Middle frontal gyrus (tissue), 1 donor: ENCODE data around the gene KRTAP5-8.
"Not testable (repeated sequence)": the region's sequence is repeated elsewhere in the genome, so short reads cannot be mapped to it uniquely, and the experiment has no call there.

ENCODE experiments used
- DNase-seq: peaks from one replicate; pipeline ENCODE4 v3.0.0-alpha.2; 2015; ENCODE audit warnings: low spot score; ENCODE audit errors: extremely low spot score

The KRTAP5-8 gene, protein sequence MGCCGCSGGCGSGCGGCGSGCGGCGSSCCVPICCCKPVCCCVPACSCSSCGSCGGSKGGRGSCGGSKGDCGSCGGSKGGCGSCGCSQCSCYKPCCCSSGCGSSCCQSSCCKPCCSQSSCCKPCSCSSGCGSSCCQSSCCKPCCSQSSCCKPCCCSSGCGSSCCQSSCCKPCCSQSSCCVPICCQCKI

DNA sequence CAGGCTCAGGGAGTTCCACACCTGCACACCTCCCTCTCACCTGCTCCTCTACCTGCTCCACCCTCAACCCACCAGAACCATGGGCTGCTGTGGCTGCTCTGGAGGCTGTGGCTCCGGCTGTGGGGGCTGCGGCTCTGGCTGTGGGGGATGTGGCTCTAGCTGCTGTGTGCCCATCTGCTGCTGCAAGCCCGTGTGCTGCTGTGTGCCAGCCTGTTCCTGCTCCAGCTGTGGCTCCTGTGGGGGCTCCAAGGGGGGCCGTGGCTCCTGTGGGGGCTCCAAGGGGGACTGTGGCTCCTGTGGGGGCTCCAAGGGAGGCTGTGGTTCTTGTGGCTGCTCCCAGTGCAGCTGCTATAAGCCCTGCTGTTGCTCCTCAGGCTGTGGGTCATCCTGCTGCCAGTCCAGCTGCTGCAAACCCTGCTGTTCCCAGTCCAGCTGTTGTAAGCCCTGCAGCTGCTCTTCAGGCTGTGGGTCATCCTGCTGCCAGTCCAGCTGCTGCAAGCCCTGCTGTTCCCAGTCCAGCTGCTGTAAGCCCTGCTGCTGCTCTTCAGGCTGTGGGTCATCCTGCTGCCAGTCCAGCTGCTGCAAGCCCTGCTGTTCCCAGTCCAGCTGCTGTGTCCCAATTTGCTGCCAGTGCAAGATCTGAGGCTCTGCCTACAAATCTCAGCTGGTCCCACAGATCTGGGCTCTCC, at the start of gene KRTAP5-8:
TSS of gene KRTAP5-8 (plus strand) at position 49 of the 689 bp plus-strand sequence. CDS start at position 80, 31 bp downstream.
- DNase-seq: not testable (repeated sequence)

DNA sequence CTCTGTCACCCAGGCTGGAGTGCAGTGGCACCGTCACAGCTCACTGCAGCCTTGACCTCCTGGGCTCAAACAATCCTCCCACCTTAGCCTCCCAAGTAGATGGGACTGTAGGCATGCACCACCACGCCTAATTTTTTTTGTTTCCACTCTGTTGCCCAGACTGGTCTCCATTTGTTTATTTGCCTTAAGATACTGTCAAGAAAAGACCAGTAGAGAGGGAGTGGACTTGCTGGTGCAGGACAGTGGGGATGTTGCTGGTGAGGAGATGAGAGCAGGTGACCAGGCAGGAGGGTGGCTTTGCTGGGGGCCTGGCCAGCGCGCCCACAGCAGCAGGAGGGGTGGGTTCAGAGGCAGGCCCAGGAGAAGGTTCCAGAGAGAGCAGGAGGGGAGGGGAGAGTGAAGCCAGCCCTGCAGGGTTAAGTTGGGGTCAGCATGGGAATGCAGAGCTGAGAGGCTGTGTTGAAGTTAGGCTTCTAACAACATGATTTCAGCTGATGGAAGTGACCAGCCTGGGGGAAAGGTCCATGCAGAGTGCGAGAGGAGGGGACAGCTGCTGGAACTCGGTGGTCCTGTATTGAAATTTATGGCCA, 49.0 kb upstream of the KRTAP5-8 start:
- no peak for DNase-seq

DNA sequence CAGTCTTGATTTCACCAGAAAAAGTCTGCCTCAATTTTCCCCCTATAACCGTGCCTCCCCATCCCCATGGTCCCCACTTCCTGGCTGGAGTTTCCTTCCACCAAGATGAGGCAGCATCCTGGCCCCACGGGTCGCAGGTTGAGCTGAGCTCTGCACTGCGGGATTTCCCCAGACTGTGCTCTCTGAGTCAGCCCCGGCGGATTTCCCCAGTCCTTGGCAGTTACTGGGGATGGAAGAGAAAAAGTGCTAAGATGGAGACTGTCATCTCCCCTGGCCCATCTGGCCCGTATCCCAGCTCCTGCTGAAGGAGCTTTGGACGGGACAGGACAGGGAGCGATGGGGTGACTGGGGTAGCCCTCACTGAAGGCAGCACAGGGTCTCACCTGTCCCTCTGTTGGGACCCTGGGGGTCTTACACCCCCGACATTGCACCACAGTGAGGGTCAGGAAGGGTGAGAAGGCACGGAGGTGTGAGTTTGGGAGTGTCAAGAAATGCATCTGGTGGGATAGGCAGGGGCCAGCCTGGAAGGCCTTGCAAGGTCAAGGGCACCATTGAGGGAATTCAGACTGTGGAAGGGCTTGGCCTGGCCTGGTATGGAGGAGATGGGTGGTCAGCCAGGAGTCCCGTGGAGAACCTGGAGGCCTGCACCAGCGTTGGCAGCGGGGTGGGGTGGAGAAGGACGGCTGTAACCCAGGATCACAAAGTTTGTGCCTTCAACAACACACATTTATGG, 48.3 kb upstream of the KRTAP5-8 start:
- no peak for DNase-seq

DNA sequence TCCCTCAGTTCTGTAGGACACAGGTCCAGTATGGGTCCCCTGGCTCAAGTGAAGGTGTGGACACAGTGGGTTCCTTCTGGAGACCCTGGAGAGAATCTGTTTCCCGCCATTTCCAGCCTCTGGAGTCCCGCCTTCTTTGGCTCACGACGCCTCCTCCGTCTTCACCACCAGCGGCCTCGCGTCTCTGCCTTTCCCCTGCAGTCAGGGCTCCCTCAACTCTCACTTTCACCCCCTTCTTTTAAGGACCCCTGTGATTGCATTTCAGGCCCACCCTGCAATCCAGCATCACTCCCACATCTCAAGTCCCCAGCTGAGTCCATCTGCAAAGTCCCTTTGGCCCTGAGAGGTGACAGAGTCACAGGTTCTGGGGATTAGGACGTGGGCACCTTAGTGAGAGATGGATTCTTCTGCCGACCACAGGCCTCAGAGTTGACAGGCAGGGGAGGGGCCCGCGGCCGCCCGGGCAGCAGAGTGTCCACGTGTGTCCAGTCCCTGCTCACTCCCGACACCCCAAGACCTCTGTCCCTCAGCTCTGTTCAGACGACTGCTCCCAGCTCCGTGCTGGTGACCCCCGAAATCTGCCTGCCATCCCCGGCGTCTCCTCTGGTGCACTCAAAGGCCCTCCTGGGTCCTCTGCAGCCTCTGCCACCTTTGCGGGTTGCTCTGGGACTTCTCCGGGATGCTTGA, 47.6 kb upstream of the KRTAP5-8 start:
- no peak for DNase-seq

DNA sequence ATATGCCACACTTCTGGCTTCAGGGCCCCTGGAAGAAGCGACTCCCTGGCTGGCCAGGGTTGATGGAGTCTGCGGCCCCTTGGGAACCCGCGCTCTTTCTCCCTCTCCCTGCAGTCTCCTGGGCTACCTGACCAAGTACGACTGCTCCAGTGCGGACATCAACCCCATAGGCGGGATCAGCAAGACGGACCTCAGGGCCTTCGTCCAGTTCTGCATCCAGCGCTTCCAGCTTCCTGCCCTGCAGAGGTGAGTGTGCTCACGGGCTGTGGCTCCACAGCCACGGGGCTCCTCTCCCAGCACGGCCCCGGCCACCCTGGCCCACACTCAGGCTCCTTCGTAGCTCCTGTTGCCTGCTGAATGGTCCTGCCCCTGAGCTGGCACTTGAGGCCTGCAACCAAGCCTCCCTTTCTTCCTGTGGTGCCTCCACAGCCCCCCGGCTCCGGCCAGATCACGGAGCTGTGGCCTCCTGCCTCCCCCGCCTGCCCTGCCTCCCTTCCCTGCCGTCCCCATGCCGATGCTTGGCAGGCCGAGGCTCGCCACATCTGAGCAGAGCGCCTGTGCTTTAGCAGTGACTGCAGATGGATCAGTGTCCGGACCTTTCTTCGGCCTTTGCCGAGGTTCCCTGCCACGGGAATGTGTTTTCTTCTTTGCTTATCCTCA, 47.0 kb upstream of the KRTAP5-8 start:
- DNase-seq: no peak

DNA sequence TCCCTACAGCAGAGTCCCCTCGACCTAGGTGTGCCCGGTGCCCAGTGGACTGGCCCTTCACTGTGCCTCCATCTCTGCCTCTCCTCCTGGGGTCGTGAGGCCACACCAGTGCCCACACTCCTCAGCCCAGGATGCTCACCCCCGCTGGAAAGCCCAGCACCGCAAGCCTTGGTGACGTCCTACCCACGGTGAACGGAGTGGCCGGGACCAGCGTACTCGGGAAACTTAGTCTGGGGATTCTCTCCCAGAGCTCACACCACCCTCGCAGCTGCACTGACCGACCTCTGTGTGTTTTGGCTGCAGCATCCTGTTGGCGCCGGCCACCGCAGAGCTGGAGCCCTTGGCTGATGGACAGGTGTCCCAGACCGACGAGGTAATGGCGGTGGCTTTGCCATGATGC, 46.3 kb upstream of the KRTAP5-8 start:
- no peak for DNase-seq

DNA sequence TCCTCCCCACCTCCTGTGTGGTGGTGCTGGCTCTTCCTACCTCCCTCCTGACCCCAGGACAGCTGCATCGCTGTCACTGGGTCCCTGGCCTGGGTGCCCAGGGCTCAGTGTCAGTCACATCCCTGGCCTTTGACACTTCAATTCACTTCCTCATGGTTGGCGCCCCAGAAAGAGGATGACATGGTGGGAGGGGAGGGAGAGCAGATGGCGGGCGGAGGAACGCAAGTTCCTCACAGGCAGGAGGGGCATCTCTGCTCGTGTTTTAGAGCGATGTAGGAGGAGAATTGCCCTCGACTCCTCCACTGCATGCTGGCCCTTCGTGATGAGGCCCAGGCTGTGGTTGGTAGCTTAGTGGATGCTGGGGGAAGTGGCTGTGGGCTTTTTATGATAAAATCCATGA, 45.9 kb upstream of the KRTAP5-8 start:
- no peak for DNase-seq

DNA sequence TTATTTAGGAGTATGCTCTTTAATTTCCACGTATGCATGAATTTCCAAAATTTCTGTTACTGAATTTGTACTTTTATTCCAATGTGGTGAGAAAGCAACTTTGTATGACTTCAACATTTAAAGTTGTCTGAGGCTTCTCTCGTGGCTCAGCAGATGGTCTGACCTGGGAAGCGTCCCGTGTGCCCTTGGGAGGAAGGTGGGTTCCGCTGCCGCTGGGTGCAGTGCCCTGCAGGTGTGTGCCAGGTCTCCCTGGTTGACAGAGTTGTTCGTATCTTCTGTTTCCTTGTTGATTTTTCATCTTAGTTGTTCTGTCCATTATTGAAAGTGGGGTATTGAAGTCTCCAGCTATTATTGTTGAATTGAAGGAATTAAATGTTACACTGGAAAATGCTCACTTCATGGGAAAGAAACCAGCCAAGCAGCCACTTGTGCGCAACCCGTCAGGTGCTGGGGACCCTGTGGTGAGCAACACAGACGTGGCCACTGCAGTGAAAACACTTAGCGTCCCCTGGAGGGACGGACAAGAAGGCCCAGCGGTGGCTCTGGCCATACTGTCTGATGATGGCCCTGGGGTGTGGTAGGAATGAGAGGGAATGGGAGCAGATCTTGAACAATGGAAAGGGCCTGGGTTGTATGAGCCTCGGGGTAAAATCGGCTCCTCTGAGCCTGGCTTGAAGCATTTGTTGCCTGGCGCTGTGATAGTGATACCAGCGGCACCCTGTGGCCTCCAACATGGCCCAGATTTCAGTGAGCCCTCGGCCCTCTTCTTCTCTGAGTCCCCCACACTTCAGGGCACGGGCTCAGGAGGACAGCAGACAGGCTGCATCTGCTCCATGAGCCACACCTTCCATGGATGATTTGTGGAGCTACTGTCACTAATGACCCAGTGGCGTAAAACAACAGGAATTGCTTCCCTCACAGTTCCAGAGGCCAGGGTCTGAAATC, 42.3 kb upstream of the KRTAP5-8 start:
- DNase-seq: no peak

DNA sequence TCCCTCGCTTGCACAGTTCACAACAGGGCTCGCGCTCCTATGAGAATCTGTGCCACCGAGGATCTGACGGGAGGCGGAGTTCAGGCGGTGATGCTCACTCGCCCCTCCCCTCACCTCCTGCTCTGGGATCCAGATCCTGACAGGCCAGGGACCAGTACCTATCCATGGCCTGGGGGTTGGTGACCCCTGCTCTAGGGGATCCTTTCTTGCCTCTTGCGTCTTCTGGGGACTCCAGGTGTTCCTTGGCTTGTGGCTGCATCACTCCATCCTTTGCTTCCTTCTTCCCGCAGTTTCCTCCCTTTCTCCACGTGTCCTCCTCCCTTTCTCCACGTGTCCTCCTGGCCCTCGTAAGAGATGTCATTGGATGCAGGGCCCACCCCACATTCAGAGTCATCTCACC, 41.4 kb upstream of the KRTAP5-8 start:
- no peak for DNase-seq

DNA sequence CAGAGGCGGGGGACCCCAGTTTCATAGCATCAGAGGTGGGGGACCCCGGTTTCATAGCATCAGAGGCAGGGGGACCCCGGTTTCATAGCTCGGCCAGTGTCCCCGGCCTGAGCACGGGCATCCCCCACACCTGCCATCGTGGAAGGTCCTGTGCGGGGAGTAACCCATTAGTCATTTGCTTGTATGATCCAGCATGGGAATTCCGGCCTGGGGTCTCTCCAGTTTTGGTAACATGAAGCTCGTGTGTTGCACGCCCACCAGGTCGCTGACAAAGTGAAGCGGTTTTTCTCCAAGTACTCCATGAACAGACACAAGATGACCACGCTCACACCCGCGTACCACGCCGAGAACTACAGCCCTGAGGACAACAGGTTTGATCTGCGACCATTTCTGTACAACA, 39.7 kb upstream of the KRTAP5-8 start:
- DNase-seq: no peak

DNA sequence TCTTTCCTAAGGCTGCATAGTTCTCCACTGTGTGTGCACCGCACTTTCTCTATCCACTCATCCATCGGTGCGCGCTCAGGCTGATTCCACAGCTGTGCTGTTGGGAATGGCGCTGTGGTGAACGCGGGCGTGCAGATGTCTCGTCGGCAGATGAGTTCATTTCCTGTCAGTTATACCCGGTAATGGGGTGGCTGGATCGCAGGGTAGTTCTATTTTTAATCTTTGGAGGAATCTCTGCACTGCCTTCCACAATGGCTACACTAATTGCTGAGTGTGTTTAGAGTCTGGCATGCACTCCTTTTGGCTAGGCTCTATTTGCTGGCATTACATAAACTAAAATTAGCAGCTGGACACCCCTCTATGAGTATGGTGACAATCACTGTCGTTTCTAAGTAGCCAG, 38.7 kb upstream of the KRTAP5-8 start:
- DNase-seq: no peak

DNA sequence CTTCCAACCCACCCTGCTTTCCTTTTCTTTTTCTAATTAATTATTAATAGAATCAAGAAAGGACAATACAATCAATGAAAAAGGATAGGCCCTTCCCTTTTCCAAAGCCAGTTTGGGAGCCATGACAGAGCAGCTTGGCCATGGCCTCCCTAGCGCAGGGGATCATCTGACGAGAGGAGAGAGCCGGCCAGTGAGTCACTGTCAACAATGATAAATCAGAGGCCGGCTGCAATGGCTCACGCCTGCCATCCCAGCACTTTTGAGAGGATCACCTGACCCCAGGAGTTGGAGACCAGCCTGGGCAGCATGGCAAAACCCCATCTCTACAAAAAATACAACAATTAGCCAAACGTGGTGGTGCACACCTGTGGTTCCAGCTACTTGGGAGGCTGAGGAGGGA, 38.3 kb upstream of the KRTAP5-8 start:
- no peak for DNase-seq

DNA sequence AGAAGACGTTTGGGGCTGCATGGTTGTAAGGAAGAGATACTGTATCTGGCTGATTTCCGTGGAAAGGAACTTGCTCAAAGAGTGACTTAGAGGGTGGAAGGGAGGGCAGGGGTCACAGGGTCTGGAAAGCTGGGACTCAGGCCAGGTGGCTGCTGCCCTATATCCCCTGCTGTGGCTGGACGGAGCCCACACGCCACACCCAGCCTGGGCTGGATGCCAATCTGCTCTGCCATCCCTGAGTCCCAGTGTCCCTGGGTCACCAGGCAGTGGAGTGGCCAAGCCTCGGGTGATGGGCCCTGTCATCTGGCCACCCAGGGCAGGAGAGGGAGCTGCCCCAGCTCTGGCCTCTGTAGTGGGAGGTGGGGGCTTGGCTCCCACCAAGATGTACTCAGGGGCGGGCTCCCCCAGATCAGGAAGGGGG, 37.2 kb upstream of the KRTAP5-8 start:
- no peak for DNase-seq

DNA sequence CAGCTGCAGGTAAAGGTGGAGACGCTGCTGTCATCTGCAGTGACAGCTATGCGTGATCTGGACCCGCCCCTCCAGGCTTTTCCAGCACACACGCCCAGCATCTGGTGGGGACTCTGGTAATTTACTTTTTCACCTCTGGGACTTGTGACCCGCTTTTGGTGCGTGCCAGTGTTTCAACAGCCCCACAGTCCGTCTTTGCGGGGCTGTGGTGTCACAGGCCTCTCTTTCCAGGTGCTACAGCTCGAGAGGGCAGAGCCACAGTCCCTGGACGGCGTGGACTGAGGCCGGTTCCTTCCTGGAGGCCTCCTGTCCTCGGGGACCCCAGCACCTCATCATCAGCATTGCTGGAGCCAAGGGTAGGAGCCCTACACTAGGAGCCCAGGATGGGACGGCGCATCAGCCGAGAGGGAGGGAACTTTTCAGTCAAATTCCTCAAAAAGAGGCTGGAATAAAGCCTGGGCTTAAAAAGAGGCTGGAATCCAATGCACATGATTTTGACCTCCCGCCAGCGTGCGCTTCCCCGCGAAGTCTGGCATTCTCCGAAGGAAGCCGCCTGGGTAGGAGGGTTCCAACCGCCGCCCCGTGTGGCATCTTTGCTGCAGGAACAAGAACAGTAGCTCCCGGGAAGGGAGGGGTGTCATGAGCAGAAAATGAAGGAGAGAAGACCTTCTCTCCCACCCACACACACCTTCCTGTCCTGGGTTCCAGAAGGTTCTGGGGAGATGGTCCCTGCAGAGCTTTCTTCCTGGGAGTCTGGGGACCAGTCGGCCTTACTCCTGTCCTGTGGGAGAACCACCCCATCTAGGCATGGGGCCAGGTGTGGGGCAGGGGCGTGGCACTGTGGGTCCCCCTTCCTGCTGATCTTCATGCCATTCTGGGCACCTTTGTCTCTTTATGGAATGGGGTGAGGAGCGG, 36.5 kb upstream of the KRTAP5-8 start:
- no peak for DNase-seq

DNA sequence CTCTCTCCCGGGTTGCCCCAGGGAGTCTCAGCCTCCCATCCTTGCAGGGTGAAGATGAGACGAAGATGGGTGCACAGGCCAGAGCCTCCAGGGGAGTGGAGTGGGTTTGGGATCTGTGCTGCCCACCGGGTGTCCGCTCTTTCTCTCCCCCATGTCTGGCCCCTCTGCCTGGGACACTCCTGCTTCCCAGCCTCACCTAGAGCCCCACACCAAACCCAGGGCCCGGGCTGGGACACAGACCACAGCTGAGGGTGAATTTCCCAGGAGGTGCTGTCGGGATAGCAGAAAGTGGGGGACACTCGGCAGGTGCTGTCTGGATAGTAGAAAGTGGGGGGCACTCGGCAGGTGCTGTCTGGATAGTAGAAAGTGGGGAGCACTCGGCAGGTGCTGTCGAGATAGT, 35.8 kb upstream of the KRTAP5-8 start:
- DNase-seq: no peak

DNA sequence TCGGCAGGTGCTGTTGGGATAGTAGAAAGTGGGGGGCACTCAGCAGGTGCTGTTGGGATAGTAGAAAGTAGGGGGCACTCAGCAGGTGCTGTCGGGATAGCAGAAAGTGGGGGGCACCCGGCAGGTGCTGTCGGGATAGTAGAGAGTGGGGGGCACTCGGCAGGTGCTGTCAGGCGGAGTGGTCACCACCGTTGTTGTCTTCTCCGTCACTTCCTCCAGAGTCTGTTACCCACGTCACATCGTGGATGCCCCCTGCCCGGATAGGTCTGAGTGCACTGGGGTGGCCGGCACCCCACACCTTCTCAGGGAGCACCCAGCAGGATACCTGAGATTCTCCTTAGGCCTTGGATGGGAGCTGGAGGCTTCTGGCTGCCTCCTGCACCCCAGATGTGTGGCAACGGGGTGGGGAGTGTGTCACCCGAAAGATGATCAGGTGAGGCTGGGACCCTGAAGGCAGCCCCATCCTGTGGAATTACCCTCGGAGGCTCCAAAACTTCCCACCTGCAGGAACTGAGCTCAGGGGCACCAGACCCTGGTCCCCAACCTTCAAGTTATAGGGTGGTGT, 34.9 kb upstream of the KRTAP5-8 start:
- no peak for DNase-seq

DNA sequence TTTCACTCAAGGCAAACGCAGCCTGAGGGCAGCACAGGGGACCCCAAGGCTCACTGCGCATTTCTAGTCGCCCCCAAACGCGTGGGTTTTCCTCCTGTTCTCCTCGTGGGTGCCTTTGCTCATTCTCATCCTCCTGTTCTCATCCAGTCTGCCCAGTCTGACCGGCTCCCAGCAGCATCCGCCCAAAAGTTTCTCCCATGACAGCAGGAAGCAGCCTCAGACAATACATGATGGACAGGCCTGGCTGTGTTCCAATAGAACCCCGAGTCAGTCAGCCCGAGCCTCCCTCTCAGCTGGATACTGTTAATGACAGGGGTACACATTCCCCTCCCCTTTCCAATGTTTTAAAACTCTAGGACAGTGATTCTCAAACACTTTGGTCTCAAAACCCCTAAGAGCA, 33.3 kb upstream of the KRTAP5-8 start:
- DNase-seq: no peak

DNA sequence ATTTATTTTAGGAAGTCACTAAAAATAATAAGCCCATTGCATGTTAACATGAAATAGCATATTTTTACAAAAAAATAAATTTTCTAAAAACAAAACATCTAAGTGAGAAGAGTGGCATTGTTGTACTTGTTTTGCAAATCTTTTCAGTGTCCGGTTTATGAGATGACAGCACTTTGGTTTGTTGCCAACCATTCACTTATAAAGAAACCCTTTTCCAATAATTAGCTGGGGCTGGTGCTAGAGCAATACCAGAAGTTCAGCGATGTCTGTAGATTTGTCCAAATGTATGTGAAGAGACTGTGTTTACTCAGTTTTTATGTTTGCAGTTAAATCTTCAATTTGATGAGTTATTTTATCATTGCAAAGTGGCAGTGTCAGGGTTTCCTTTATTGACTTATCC, 32.8 kb upstream of the KRTAP5-8 start:
- no peak for DNase-seq

DNA sequence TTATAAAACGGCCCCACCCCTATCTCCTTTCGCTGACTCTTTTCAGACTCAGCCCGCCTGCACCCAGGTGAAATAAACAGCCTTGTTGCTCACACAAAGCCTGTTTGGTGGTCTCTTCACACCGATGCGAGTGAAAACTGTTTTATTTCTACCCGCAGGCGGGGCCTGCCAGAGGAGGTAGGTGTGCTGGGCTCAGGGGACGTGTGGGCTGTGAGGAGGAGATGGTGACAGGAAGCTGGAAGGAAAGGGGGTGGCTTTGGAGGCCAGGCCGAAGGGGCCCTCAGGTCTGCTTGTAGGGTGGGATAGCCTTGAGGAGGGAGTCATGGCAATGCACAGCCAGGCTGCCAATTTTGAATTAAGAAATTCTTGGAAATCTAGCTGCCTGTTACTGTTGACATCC, 32.0 kb upstream of the KRTAP5-8 start:
- no peak for DNase-seq
